HG03558 (cell line): ENCODE data around the gene ITPK1.

Source experiments
- ATAC-seq: cut with Tn5 transposase; IDR thresholded peaks from one replicate; pipeline ENCODE4 v1.9.1; 2021; ENCODE audit warnings: moderate number of reproducible peaks; ENCODE audit not compliant: unreplicated experiment; ENCODE audit errors: extremely low read depth

ITPK1 gene

DNA sequence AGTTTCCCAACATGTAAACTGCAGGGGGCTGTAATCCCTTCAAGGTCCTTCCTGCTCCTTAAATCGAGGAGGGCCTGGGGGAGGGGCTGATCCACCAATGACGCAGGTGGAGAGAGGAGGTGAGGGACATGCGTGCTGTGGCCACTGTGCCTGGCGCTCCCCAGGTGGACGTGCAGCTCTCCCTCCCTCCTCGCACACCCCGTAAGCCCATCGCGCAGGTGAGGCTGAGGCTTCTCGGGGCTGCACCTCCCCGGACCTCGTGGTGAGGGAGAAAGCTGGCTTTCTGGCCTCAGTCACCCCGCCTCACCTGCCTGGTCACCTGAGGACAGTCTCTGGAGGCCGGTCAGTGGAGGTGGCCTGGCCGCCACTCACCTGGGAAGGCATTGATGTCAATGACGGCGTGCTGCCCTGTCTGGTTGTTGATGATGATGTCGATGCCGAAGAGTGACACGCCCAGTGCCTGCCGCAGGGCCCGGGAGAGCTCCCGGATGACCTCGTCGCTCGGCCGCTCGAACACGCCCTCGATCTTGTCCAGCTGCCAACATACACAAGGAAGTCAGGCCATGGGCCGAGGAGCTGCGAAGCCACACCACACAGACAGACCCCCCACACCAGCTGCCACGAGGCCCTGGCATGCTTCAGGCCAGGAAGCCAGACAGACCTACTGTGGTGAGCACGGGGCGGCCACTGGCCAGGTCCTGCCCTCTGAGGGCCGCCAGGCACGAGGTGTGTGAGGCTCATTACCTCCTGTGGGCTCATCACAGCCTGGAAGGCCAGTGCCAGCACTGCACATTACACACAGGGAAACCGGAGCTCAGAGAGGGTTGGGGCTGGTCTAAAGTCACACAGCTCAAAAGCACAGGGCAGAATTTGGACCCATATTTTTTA is 169.5 kb downstream of the ITPK1 start:
- ATAC-seq, result no peak

DNA sequence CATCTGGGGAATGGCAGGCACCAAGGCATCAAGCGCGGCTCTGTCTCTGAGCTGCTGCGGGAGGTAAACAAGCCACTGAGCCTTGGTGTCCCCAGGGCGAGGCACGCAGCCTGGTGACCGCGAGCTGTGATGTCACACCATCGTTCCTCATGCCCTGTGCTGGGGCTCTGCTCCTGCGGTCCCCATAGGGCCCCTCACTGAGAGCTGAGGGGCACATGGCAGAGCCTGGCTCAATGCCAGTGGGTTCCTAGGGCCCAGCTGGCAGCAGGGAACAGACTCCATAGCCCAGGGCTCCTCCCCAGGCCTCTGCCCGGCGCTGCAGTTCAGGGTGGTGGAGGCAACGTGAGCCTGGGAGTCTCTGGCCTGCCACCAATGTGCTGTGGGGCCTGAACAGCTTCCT is 170.2 kb downstream of the ITPK1 start:
- no peak for ATAC-seq

DNA sequence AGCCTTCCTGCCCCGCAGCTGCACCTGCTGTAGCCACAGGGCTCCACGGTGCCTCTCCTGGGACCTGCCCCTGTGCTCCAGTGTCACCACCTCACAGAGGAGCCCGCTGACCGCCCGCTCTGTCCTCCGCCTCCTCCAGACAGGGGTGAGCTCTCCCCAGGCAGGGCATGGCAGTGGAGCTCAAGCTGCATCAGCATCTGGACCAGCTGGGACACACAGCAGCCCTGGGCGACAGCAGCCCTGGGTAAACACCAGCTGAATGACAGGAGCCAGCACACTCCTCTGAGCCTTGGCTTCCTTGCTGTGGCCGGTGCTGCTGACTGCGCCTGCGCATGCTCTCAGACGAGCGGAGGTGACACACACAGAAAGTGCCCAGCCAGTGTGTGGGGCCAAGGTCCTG is 170.7 kb downstream of the ITPK1 start:
- no peak for ATAC-seq

DNA sequence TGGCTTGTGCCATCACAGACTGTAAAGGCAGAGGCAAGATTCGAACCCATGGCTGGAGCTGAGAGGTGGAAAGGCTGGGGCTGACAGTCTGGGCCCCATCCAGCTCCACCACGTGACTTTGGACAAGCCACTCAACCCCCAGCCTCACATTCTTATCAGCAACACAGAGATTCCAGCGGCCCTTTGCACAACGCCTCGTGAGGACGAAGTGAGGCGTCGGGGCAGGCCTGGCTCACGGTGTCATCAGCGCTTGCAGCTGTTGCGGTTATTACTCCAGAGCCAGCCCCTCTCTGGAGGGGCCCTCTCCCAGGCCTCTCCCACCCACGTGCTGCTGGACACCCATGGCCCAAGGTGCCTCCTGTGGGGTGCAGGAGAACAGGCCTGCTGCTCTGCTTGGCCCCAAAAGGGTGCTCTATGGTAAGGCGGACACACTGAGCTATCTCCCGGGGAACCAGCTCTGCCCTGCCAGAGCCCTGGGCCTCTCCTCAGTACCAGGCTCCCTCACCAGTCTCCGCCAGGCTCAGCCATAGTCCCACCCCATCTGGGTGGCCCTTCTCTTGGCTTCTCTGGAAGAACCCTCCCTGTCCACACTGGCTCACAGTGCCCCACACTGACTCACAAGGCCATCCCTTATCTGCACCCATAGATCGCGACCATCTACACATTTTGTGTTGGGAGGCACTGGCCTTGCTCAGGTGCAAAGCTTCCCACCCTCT is 171.7 kb downstream of the ITPK1 start:
- ATAC-seq, result no peak

DNA sequence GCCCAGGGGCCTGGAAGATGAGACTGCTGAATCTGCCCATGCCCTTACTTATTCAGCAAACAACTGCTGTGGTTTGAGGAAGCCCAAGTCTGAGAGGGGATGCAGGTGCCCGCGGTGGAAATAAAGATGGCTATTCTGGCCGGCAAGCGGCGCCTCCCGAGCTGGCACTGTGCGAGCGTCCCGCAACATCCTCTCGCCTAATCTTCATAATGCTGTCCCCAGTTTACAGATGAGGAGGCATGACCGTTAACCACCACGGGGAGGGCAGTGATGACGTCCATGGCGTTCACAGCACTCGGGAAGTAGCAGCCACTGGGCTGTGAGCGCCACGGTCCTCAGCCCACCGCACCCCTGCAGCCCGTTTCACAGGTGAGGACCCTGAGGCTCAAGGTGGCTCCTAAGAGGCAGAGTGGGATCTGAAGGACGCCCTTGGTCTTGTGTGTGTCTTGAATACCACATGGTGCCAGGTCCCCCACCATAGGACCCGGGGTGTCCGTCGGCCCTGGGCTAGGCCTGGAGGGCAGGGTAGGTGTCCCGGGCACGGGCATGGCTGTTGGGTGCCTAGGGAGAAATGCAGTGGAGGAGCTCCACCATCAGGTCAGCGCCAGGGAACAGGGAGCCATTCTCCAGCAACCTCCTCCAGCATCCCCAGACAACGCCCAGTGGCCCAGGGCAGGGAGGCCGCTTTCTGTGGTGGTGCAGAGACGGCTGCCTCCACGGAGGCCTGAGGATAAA is 172.6 kb downstream of the ITPK1 start:
- ATAC-seq, result no peak

DNA sequence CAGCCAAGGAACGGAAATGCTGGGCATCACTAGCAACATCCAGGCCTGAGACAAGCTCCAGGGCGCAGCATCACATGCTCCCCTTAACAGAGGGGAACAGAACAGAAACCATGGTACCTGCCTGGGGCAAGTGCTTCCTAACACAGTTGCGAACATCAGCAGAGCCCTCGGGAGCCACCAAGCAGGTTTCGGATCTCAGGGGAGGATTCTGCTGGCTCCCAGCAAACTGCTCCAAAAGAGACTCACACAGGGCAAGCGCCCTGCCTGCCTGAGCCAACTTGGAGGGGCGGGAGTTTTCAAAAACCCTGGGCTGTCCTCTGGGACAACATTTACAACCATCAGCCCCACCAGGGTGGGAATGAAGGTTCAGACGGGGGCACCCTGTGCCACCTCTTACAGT is 173.1 kb downstream of the ITPK1 start:
- no peak for ATAC-seq

DNA sequence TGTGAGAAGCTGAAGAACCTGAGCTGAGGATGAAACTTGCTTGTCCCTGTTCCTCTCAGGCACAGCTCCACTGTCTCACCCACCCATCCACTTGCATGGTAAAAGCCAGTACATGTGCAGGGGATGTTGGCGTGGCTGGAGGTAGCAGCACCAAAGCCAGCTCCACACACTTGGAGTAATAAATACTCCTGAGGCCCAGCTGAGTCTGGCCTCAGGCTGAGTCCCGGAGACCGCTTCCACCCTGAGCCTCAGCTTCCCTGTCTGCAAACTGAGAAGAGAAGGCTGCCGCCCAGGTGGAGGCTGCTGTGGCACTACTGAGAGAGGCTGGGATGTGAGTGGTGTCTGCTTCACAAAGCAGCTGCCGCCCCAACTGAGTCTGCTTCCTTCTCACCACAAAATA is 173.6 kb downstream of the ITPK1 start:
- no peak for ATAC-seq

DNA sequence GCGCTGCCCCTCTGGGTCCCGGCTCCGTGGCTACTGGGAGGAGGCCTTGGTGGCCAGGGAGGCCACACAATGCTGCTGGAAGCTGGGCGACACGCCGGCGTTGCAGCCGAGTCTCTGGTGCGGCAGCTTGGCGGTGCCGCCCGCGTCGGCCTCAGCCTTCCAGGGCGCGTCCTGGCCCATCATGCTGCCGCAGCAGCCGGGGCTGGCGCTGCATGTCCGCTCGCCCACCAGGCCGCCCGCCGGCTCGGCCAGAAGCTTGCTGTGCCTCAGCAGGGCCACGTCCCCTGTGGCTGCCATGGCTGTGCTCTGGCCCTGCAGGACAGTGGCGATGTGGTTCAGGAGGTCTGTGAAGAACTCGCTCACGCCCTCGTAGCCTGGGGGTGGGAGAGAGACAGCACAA is 174.2 kb downstream of the ITPK1 start:
- no peak for ATAC-seq

DNA sequence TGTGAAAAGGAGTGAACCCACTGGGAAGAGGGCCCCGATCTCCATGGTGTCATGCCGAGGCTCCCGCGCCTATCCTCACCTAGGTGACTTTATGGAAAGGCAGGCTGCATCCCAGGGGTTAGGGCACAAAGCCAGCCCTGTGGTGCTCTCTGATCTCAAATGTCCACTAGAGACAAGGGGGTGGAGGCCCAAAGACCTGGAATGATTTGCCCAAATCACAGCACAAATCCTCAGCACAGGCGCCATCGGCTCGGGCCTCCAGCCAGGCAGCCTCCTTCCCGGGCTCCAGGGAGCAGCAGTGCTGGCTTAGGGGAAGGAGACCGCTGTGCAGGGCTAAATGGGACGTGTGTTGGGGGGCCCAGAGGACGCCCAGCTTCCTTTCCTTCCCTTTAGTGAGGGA is 175.2 kb downstream of the ITPK1 start:
- no peak for ATAC-seq

DNA sequence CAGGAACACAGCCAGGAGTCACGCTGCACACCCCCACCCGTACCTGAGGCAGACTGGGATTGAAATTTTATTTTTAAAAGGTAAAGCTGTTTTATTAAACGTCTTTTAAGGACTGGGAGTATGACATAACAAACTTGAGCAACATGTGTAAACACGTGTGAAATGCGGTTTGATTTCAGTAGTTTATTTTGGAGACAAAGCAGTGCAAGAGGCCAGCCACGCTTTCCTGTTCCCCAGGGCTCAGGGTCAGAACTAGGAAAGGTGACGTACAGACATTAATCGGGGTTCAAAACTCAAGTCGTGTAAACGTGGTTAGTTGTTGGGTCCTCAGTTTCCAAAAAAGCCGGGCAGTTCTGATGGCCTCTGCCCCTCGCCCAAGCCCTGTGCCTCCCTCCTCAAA is 176.0 kb downstream of the ITPK1 start:
- ATAC-seq, result no peak

DNA sequence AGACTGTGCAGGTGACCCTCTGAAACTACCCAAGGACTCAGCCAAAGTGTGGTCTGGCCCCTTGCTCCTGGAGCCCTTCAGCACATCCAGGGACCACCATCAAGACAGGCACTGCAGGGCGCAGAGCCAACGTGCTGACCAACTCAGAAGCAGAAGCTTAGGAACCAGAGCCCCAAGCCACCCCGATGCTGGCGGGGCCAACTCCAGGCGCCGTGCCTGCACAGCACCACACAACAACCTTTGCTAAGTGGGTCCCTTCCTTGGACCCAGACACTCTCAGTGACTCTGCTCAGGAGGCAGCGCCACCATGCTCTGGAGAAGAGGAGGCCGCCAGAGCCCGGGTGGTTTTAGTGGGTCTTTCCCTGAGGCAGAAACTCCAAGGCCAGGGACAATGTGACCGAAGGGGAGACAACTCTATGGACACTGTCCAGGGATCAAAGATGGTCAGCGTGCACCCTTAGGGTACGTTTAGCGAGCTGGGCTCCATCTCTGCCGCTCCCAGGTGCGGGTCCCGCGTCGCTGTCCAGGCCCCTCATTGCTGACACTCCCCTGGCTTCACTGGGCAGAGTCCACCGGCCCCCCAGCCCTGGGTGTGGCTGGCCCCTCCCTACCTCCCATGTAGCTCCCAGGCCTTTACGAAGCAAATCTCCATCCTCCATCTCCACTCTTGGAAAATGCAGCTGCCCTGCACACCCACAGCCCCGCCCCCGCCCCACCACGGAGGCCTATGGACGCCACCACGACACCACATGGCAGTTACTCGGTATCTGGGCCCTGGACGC is 176.6 kb downstream of the ITPK1 start:
- ATAC-seq, result no peak

DNA sequence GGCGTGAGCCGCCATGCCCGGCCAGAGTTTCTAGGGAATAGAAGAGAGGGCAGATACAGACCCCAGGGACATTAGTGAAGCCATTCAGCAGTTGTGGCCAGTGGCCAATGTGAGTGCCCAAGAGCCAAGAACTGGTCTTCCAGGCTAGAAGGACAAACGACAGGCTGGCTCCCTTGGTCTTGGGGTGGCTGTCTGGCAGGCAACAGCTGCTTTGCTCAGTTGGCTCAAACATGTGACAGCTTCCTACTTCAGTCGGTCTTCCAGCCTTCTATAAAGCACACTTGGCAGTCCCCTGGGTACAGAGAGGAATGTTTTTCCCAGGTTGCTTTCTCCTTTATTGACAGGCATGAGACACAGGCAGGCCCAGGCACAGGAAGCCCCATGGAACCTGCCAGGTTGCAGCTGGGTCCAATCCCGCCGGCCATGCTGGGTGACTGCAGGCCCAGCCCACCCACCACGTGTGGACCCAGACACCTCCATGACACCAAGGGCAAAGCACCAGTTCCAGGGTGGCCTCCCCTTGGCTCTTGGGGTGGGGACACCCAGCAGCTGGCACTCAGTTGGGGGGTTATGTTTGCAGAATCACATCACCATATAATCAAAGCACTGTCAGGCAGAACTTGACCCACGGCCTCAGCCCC is 177.4 kb downstream of the ITPK1 start:
- ATAC-seq, result no peak

DNA sequence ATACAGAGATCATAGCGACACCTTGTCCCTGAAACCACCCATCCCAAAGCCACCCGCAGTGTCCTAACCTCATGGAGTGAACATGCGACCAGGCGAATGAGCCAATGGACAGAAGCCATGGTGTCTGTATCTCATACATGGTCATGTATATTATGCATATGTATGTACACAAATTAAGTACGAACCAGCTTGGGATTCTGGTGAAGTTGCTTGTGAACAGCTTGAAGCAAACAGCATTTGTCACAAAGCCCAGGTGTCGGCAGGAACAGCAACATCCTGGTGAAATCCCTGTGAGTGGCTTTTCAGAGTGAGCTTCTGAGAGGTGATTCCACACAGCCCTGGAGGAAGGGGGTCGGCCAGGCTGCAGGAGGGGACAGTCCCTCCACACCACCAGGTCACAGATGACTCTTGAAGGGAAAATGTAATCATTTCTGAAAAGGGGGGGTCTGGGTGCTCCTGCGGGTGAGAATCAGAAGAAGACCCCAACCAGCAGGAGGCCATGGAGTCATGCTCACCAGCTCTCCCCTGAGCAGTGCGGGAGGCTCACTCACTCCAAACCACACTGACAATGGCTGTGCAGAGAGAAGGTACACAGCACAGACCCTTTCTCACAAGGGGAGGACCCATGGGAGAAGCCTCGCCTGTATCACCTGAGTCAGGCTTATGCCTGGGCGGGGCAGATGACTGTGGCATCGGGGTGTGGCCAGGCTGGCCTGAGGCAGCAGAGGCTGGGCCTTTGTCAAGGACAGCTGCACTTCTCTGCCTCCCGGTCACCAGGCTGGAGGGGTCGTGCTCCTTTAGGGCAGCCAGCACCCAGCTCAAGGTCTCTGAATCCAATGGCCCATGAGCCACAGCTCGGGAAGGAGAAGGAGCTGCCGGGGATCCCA is 178.4 kb downstream of the ITPK1 start:
- ATAC-seq, result no peak

DNA sequence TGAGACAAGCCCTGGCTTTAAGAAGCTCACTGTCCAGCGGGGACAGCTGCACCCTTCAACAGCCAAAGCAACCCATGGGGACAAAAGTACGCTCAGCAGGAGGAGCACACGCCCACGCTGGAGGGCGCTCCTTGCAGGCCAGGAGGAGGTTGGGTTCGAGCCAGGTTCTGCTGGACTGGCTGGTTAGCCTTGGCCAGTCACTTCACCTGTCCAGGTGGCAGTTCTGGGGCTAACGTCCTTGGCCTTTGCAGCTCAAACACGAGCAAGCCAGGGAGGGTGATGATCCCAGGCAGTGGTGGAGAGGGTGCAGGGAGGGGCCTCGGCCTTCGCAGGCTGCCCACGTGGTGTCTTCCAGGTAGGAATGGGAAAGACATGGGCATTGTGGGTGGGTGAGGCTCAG is 179.6 kb downstream of the ITPK1 start:
- no peak for ATAC-seq

DNA sequence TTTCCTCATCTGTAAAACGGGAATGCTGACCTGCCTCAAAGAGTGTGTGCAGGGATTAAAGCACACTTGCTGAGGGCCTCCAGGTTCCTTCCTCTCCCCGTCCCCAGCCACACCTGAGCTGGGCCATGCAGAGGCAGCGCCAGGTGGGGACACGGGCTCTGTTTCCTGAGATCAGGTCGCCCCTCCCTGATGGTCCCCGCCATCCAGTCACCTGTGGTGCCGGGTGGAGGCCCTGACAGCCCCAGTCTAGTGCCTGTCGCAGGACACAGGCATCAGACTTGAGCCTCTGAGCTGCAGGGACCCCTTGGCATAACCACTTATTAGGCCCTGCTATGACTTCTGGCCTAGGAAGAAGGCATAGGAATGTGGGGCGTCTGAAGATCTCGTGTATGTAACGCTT is 180.3 kb downstream of the ITPK1 start:
- ATAC-seq, result no peak

DNA sequence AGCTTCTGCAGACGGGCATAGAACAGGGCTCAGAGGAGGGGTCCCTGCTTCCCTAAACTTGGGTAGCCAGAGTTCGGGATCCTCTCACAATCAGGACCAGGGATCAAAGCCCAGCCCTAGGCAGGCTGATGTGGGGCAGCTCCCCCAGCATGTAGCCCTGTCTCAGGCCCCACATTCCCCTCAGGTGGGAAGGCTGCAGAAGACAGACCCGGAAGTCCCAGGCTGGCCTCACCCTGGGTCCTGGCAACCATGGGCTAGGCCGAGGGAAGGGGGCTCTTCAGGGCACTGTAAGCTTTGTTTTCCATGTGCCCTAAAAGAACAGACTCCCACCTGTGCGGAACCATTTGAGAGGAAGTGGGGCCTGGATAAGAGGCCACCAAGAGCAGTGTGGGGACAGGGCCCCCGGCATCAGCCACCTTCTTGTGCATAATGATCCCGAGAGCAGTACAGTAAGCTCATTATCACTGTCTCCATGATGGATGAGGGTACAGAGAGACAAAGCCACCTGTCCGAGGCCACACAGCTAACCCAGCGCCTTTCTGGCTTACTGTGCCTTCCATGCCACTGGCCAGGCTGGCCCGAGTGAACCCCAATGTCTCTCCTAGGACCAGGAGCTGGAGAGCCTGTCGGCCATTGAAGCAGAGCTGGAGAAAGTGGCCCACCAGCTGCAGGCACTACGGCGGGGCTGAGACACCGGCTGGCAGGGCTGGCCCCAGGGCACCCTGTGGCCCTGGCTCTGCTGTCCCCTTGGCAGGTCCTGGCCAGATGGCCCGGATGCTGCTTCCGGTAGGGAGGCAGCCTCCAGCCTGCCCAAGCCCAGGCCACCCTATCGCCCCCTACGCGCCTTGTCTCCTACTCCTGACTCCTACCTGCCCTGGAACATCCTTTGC is 181.3 kb downstream of the ITPK1 start:
- no peak for ATAC-seq

DNA sequence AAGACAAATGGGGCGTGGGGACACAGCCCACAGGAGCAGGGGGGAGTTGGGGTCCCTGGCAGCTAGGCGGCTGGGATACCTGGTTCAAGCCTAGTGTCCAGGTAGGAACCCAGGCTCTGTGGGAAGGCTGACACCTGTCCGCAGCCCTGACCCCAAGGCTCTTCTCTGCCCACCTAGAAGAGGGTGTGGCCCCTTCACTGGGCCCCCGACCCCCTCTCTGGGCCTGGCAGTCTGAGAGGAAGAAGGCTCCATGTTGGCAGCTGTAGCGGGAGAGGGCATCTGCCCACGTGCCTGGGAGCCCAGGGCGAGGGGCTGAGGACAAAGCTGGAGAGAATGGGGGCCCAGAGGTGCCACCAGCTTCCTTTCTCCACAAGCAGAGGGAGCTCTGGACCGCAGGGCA is 182.2 kb downstream of the ITPK1 start:
- no peak for ATAC-seq
